HepG2 (cell line): Measurements from ENCODE around the gene TTLL13. TPM values are rescaled to one million over a fixed set of nuclear protein-coding genes. Genes with fewer than 3 reads are reported as not detected.

Experiments
- HMGXB4 ChIP-seq, 2 experiments: sonication (generic) in 1 of 2; formaldehyde crosslinking in 1 of 2; IDR thresholded peaks; 2 replicates each; pipeline versions ENCODE4 v1.4.0 to v1.6.1; 2018 to 2020; ENCODE audit warnings: missing genetic modification reagents in 2 of 2, borderline replicate concordance in 1 of 2, low read depth in 1 of 2, mild to moderate bottlenecking in 1 of 2, missing biosample characterization in 1 of 2
- KDM5B ChIP-seq: sonication (generic); formaldehyde crosslinking; IDR thresholded peaks from 2 replicates; pipeline ENCODE4 v1.4.0; 2020; ENCODE audit warnings: missing genetic modification reagents, mild to moderate bottlenecking, borderline replicate concordance
- PAF1 ChIP-seq: IDR thresholded peaks from 2 replicates; pipeline ENCODE4 v1.6.1; 2016; ENCODE audit warnings: missing genetic modification reagents, missing compliant biosample characterization
- SAP130 ChIP-seq: IDR thresholded peaks from 2 replicates; pipeline ENCODE4 v1.6.1; 2016; ENCODE audit warnings: low read depth
- SMC3 ChIP-seq: IDR thresholded peaks from 2 replicates; pipeline ENCODE4 v1.6.1; 2011; ENCODE audit warnings: low read length, improper control_type of control experiment
- STAG1 ChIP-seq: sonication (generic); formaldehyde crosslinking; IDR thresholded peaks from 2 replicates; pipeline ENCODE4 v1.4.0; 2020; ENCODE audit warnings: missing genetic modification reagents
- XRCC5 ChIP-seq: fragments of 200-400 bp; formaldehyde crosslinking; optimal IDR thresholded peaks from 2 replicates; pipeline ENCODE3; 2017; ENCODE audit warnings: mild to moderate bottlenecking, low read length
- ZBTB40 ChIP-seq, 2 experiments: fragments of 450-650 bp in 1 of 2; sonication (generic) in 1 of 2; formaldehyde crosslinking in 1 of 2; IDR thresholded peaks; 2 replicates each; pipeline versions ENCODE4 v1.6.1 to v1.8.0; 2016 to 2022; ENCODE audit warnings: antibody characterized with exemption in 1 of 2, mild to moderate bottlenecking in 1 of 2, missing genetic modification reagents in 1 of 2
- ZNF354B ChIP-seq: sonication (generic); formaldehyde crosslinking; IDR thresholded peaks from 2 replicates; pipeline ENCODE4 v1.8.0; 2022; ENCODE audit warnings: mild to moderate bottlenecking, missing genetic modification reagents
- ZNF687 ChIP-seq: sonication (generic); formaldehyde crosslinking; IDR thresholded peaks from 2 replicates; pipeline ENCODE4 v1.5.1; 2020; ENCODE audit warnings: mild to moderate bottlenecking, missing genetic modification reagents, moderate library complexity
- ZNF792 ChIP-seq: IDR thresholded peaks from 2 replicates; pipeline ENCODE4 v1.6.1; 2016
- polyA plus RNA-seq, 8 experiments: library from polyadenylated mRNA; depleted of rRNA in 3 of 8; stranded (reverse) in 7 of 8; unstranded in 1 of 8; fragments of >200 nt; fragmentation: Illumina TruSeq in 4 of 8; extraction: Trizol in 4 of 8; gene quantifications; 2 replicates each; pipeline versions ENCODE4 v1.2.1 to v1.2.3, GENCODE V29; 2011 to 2016; ENCODE audit warnings: low read depth in 4 of 8, missing spikeins in 1 of 8, mixed read lengths in 1 of 8; ENCODE audit not compliant: insufficient read depth in 1 of 8
- total RNA-seq, 5 experiments: library from RNA; depleted of rRNA; stranded (reverse); fragments of >200 nt; fragmentation: Illumina TruSeq; extraction: Trizol; gene quantifications; 2 replicates each; pipeline ENCODE4 v1.2.3, GENCODE V29; 2016; ENCODE audit warnings: low read depth in 1 of 5

The TTLL13 gene
- total and polyA plus RNA-seq, 2 of the 13 experiments (the other 11 are each of a cell fraction or from before 2014, with no cell fraction given) = 0.07 to 0.29 TPM

- TF ChIP-seq KDM5B (CRISPR knock-in tag) (peak; percentile 20; the same call in 1 of the 2 replicates), HMGXB4 (CRISPR knock-in tag; IDR thresholded peaks at IDR 0.05; ENCODE audit: borderline replicate concordance in 1 of 2, low read depth in 1 of 2) (peak in 1 of 2 experiments; percentile 36; a peak in 1 of 4 replicates), SMC3 (peak; percentile 78), ZBTB40 (IDR thresholded peaks at IDR 0.05) (no peak), ZBTB40 (CRISPR knock-in tag; IDR thresholded peaks at IDR 0.05) (no peak), ZNF354B (CRISPR knock-in tag) (no peak), ZNF792 (CRISPR knock-in tag) (0 out of 2 replicates have a peak, but pooled peaks have one; percentile 26), XRCC5 (peak; percentile 59), SAP130 (0 out of 2 replicates have a peak, but pooled peaks have one; percentile 25), ZNF687 (CRISPR knock-in tag) (peak; percentile 64), STAG1 (CRISPR knock-in tag) (peak; percentile 92), PAF1 (CRISPR knock-in tag) (no peak)
These were observed 28.0 kb upstream of the TTLL13 start (continued) for GRCh38 chr15:90221246-90221900.
